HG02588 (cell line): ENCODE results near the gene KRTAP4-16.
"Not testable (repeated sequence)": the region's sequence is repeated elsewhere in the genome, so short reads cannot be mapped to it uniquely, and the experiment has no call there.

Source experiments
- ATAC-seq: cut with Tn5 transposase; IDR thresholded peaks from one replicate; pipeline ENCODE4 v1.9.1; 2021; ENCODE audit warnings: mild to moderate bottlenecking, moderate library complexity; ENCODE audit not compliant: unreplicated experiment

Gene KRTAP4-16

GRCh38 chr17:41119696-41120690 is 18.0 kb upstream of the KRTAP4-16 start:
- ATAC-seq = not testable (repeated sequence)

DNA sequence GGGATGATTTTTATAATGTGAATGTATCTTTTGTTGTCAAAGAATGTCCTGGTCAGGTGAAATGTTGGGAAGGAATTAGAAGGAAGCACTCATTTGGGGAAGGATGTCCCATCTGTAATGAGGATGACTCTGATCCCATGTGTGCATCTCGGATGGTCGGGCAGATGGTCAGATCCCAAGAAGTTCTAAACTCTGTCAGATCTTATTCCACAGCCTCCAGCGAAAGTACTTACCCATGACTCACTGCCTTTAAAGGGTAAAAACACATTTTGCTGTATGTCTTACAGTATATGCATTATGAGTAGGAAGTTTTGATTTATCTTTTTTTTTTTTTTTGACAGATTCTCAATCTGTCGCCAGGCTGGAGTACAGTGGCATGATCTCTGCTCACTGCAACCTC is 16.7 kb upstream of the KRTAP4-16 start:
- no peak for ATAC-seq

DNA sequence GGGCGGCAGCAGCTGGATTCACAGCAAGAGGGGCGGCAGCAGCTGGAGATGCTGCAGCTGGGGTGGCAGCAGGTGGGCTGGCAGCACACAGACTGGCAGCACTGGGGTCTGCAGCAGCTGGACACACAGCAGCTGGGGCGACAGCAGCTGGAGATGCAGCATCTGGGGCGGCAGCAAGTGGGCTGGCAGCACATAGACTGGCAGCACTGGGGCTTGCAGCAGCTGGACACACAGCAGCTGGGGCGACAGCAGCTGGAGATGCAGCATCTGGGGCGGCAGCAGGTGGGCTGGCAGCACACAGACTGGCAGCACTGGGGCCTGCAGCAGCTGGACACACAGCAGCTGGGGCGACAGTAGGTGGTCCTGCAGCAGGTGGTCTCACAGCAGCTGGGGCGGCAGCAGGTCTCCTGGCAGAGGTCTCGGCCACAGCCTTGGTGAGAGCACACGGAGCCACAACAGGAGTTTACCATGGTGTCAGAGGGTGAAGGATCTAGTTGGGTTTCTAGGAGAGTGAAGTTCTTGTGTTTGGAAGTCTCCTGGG is 15.9 kb upstream of the KRTAP4-16 start, which contains the start of gene KRTAP4-11:
KRTAP4-11 (minus strand) TSS at position 528 of the 541 bp plus-strand sequence; CDS start at position 470, 58 bp downstream.
- not testable (repeated sequence) for ATAC-seq

DNA sequence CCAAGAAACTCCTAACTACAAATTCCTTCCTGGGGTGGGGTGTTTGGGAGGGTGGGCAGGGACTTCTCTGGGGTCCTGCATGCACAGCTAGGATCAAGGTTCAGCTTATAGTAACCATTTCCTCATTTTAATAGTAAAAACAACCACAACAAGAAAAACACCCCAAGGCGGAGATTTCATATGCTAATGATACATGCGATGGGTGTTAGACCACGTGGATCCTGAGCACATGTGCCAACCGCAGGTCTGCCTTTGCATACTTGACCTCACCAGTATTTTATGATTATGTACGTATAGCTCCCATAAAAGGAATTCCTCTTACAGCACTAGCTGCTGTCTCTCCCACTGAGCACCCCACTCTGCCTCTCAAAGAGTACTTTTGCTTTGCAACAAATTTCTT is 14.3 kb upstream of the KRTAP4-16 start:
- ATAC-seq = no peak

- ATAC-seq = no peak
These were observed 9.3 kb upstream of the KRTAP4-16 start for GRCh38 chr17:41111151-41111885.

- ATAC-seq = not testable (repeated sequence)
These were observed 6.8 kb upstream of the KRTAP4-16 start for GRCh38 chr17:41108728-41109386.

- no peak for ATAC-seq
These were observed 6.0 kb upstream of the KRTAP4-16 start for GRCh38 chr17:41107941-41108450.

GRCh38 chr17:41105347-41105746 is 3.3 kb upstream of the KRTAP4-16 start, which contains the start of gene KRTAP4-9:
Gene KRTAP4-9, plus strand, starts transcription at chr17:41105389. Its CDS starts 0 bp downstream, at chr17:41105389.
- not testable (repeated sequence) for ATAC-seq

GRCh38 chr17:41104386-41105038 is 2.5 kb upstream of the KRTAP4-16 start:
- ATAC-seq = not testable (repeated sequence)

GRCh38 chr17:41103896-41104295 is 1.9 kb upstream of the KRTAP4-16 start:
- no peak for ATAC-seq

DNA sequence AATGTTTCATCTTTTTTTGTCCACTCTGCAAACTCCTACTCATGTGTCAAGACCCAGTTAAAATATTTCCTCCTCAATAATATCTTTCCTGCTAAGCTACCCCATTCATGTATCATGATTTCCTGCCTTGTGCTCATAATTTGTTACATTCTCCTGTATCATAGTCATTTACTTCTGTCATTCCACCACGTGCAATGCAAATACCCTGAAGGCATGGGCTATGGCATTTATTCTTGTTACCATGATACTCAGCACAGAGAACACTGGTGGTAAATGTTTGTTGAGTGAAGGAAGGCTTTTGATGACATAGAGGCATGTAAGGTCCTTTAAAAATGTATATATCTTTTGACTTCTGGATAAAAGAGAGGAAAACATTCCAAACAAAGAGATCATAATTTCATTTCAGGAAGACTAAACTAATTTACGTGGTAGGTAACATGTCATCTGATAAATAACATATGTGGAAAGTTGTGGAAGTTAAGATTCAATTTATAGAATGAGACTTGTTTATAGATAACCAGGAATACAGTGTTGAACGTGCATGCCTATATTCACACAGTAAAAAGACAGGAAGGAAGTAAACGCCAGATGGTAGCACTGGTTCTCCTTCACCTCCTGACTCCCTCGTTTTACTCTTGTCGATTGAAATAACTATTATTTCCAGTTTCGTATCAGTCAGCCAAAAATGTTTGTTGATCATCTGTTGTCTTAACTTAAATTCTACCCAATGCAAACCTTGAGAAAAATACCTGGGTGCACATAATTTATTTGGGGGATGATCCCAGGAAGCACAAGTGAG is 2.1 kb downstream of the KRTAP4-16 start:
- ATAC-seq = not testable (repeated sequence)

DNA sequence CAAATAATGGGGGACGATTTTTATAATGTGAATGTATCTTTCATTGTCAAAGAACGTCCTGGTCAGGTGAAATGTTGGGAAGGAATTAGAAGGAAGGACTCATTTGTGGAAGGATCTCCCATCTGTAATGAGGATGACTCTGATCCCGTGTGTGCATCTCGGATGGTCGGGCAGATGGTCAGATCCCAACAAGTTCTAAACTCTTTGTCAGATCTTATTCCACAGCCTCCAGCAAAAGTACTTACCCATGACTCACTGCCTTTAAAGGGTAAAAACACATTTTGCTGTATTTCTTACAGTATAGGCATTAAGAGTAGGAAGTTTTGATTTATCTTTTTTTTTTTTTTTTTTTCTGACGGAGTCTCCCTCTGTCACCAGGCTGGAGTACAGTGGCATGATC is 3.5 kb downstream of the KRTAP4-16 start:
- no peak for ATAC-seq

DNA sequence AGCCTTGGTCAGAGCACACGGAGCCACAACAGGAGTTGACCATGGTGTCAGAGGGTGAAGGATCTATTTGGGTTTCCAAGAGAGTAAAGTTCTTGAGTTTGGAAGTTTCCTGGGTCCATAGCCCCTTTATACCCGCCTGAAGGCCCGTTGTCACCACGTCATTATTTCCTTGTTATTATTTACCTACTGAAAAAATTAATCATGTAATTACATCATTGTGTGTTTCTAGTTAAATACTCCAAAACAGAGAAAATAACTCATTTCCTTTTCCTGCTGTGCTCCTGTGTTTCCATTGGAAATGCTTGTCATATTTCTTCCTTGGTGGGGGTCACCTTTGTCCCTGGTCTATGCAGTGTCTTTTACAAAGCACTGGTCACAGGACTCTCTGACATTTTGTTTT is 4.0 kb downstream of the KRTAP4-16 start, which contains the start of gene KRTAP4-8:
KRTAP4-8 (minus strand) TSS at position 101 of the 400 bp plus-strand sequence; CDS start at position 43, 58 bp downstream.
- no peak for ATAC-seq

GRCh38 chr17:41096055-41096454 is 6.0 kb downstream of the KRTAP4-16 start:
- no peak for ATAC-seq

- not testable (repeated sequence) for ATAC-seq
These were observed 13.2 kb downstream of the KRTAP4-16 start for GRCh38 chr17:41088760-41089352.

DNA sequence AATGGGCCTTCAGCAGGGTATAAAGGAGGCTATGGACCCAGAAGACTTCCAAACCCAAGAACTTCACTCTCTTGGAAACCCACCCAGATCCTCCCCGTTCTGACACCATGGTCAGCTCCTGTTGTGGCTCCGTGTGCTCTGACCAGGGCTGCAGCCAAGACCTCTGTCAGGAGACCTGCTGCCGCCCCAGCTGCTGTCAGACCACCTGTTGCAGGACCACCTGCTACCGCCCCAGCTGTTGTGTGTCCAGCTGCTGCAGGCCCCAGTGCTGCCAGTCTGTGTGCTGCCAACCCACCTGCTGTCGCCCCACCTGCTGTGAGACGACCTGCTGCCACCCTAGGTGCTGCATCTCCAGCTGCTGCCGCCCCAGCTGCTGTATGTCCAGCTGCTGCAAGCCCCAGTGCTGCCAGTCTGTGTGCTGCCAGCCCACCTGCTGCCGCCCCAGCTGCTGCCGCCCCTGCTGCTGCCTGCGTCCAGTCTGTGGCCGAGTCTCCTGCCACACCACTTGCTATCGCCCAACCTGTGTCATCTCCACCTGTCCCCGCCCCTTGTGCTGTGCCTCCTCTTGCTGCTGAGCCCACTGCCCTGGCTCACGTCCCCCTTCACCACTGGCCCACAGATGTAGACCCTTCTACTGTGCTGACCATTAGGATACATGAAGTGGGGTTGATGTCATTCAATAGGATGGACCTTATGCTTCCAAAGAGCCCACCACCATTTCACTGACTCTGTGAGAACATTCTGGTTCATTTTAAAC is 17.7 kb downstream of the KRTAP4-16 start, which contains the start of gene KRTAP4-7:
KRTAP4-7 (plus strand) TSS at position 51 of the 757 bp plus-strand sequence; CDS start at position 108, 57 bp downstream.
- not testable (repeated sequence) for ATAC-seq

DNA sequence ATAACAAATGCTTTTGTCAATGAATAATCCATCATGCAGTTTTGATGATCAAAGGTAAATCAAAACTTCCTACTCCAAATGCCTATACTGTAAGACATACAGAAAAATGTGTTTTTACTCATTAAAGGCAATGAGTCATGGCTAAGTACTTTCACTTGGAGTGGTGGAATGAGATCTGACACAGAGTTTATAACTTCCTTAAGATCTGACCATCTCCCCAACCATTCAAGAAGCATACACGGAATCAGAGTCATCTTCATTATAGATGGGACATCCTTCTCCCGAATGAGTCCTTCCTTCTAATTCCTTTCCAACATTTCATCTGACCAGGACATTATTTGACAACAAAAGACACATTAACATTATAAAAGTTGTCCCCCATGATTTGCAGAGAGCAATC is 18.6 kb downstream of the KRTAP4-16 start:
- not testable (repeated sequence) for ATAC-seq

DNA sequence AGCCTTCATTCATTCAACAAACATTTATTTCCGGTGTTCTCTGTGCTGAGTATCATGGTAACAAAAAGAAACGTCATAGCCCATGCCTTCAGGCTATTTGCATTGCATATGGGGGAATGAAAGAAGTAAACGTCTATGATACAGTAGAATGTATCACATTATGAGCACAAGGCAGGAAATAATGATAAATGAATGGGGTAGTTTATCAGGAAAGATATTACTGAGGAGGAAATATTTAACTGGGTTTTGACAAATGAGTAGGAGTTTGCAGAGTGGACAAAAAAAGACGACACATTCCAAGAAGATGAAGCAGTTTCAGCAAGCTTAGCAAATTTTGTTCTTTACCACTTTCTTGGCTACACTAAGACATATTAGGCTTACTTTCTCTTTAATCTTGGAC is 19.4 kb downstream of the KRTAP4-16 start:
- no peak for ATAC-seq
